AML-193 (cell line): ENCODE results near the gene LAMC1.

ENCODE experiments used
- DNase-seq, 2 experiments: peaks; one replicate each; lab custom pipeline; 2025; lab: John Stamatoyannopoulos, UW

LAMC1 gene

GRCh38 chr1:183021405-183022201 is 1.6 kb upstream of the LAMC1 start:
- no peak for DNase-seq

GRCh38 chr1:183022202-183023145 is 746 bp upstream of the LAMC1 start:
- no peak for DNase-seq

- no peak for DNase-seq
These were observed 539 bp downstream of the LAMC1 start for GRCh38 chr1:183023601-183024316.

GRCh38 chr1:183024317-183025009 is 1.2 kb downstream of the LAMC1 start:
- DNase-seq = no peak

GRCh38 chr1:183025010-183025337 is 1.8 kb downstream of the LAMC1 start:
- no peak for DNase-seq

GRCh38 chr1:183025782-183026774 is 2.9 kb downstream of the LAMC1 start:
- DNase-seq = no peak

- DNase-seq = no peak
These were observed 3.8 kb downstream of the LAMC1 start for GRCh38 chr1:183027031-183027430.

- no peak for DNase-seq
These were observed 4.6 kb downstream of the LAMC1 start for GRCh38 chr1:183027791-183028190.

GRCh38 chr1:183029591-183030000 is 6.4 kb downstream of the LAMC1 start:
- DNase-seq = no peak

GRCh38 chr1:183030053-183030452 is 6.8 kb downstream of the LAMC1 start:
- DNase-seq = peak; percentile 20 to 28

GRCh38 chr1:183032122-183032921 is 9.1 kb downstream of the LAMC1 start:
- DNase-seq = no peak

GRCh38 chr1:183033205-183033604 is 10.0 kb downstream of the LAMC1 start:
- DNase-seq = no peak

GRCh38 chr1:183034682-183035081 is 11.5 kb downstream of the LAMC1 start:
- DNase-seq = no peak

GRCh38 chr1:183038333-183038866 is 15.2 kb downstream of the LAMC1 start:
- no peak for DNase-seq

GRCh38 chr1:183038913-183039312 is 15.7 kb downstream of the LAMC1 start:
- no peak for DNase-seq

GRCh38 chr1:183039330-183039729 is 16.1 kb downstream of the LAMC1 start:
- DNase-seq = no peak

- DNase-seq = peak; percentile 57 to 61
These were observed 16.8 kb downstream of the LAMC1 start for GRCh38 chr1:183039985-183040447.

- DNase-seq = no peak
These were observed 17.3 kb downstream of the LAMC1 start for GRCh38 chr1:183040547-183040971.

- no peak for DNase-seq
These were observed 20.0 kb downstream of the LAMC1 start for GRCh38 chr1:183043254-183043653.
